ENCODE results near the gene RTN4.

- TF ChIP-seq SP1 (IDR thresholded peaks at IDR 0.05) (no peak), ARNT (IDR thresholded peaks at IDR 0.05) (no peak), FOXM1 (IDR thresholded peaks at IDR 0.05; ENCODE audit: borderline replicate concordance) (no peak), LEF1 (IDR thresholded peaks at IDR 0.05; ENCODE audit: borderline replicate concordance) (no peak), TARDBP (IDR thresholded peaks at IDR 0.05) (no peak)
- TF ChIP-seq, protein P1, sequence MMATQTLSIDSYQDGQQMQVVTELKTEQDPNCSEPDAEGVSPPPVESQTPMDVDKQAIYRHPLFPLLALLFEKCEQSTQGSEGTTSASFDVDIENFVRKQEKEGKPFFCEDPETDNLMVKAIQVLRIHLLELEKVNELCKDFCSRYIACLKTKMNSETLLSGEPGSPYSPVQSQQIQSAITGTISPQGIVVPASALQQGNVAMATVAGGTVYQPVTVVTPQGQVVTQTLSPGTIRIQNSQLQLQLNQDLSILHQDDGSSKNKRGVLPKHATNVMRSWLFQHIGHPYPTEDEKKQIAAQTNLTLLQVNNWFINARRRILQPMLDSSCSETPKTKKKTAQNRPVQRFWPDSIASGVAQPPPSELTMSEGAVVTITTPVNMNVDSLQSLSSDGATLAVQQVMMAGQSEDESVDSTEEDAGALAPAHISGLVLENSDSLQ (IDR thresholded peaks at IDR 0.05) = no peak
Observed at GRCh38 chr2:55010149-55010591, 40.1 kb downstream of the RTN4 start.

All from HEK293T (cell line).